NCI-H226 (cell line): ENCODE measurements around the gene B4GALNT3.
A peak's percentile ranks its signal among the peaks of the same experiment; 100 is the strongest.
"Not testable (repeated sequence)": the region's sequence is repeated elsewhere in the genome, so short reads cannot be mapped to it uniquely, and the experiment has no call there.

Experiments
- DNase-seq: peaks from one replicate; pipeline ENCODE4 v3.0.0-alpha.2; 2015

Gene B4GALNT3

DNA sequence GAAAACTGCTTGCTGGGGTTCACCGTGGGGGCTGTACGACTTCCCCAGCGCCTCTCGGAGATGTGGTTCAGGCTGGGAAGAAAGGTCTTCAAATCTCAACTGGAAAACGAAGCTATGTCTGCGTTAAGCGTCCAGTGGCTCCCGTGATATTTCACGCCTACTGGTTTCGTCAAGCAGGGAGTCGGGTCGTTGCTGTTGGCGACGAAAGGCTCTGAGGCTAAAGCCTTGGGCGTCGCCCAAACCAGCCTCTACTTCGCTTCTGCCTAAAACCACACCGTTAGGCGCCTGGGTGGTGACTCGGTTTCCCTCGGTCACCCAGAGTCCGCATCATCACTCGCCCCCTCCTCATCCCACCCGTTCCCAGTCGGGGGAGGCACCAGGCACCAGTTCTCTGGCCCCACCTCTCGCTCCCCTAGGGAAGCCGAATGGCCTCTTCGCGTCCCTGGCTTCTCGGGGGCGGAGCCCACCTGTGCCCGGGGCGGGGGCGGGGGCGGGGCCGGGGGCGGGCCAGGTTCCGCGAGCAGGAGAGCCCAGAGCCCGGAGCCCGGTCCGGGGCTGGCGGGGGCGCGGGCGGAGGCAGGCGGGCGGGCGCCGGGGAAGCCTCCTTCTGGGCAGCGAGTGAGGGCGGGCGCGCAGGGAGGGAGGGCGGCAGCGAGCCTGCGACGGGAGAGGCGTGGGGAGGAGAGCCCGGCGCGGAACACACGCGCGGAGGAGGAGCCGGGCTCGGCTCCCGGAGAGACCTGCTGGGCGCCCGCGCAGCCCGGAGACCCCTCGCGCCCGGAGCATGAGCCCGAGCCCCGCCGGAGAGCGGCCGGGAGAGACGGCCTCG, at the start of gene B4GALNT3:
Gene B4GALNT3, plus strand, starts transcription at position 510 of the 829 bp plus-strand sequence. CDS start 438 bp downstream, outside the sequence.
- DNase-seq = peak; percentile 33

DNA sequence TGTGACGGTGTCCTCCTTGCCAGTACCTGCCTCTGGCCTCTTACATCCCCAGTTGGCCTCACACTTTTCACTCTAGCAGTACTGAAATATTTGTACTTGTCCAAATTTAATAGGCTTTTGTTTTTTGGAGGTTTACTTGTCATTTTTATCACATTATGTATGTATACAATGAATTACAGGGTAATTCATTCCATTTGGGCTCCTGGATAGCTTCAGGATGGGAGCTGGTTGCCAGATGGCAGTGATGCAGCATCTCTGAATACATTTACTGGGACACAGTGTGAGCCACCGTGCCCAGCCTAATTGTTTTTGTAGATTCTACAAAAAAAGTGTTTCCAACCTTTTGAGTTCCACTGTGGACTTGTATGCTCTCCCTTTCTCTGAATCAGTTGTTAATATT, 44.9 kb upstream of the B4GALNT3 start:
- DNase-seq = no peak

DNA sequence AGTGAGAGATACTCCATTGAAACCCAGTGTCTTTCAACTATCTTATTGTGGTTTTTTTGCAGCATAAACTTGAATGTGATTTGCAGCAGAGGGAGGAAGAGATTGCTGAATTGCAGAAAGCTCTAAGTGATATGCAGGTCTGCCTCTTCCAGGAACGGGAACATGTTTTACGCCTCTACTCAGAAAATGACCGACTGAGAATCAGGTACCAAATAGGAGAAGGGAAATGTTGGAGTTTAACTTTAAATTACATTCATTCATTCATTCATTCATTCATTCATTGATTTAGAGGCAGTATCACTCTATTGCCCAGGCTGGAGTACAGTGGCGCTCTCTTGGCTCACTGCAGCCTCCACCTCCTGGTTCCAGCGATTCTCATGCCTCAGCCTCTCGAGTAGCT, 41.3 kb upstream of the B4GALNT3 start:
- DNase-seq = no peak

DNA sequence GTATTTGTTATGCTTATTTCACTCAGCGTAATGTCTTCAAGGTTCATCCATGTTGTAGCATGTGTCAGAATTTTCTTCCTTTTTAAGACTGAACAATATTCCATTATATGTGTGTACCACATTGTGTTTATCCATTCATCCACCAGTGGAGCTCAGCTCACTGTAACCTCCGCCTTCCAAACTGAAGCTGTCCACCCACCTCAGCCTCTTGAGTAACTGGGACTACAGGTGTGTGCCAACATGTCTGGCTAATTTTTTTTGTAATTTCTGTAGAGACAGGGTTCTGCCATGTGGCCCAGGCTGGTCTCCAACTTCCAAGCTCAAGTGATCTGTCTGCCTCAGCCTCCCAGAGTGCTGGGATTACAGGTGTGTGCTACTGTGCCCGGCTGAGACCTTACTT, 37.2 kb upstream of the B4GALNT3 start:
- no peak for DNase-seq

DNA sequence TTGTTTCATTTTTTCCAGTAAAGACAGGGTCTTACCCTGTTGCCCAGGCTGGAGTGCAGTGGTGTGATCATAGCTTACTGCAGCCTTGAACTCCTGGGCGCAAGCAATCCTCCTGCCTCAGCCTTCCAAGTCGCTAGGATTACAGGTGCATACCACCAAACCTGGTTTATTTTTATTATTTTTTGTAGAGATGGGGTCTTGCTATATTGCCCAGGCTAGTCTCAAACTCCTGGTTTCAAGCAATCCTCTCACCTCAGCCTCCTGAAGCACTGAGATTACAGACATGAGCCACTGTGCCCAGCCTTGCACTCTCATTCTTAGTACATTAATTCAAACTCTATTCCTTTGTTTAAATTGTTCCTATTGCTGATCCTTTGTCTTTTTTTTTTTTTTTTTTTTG, 24.0 kb upstream of the B4GALNT3 start:
- not testable (repeated sequence) for DNase-seq

DNA sequence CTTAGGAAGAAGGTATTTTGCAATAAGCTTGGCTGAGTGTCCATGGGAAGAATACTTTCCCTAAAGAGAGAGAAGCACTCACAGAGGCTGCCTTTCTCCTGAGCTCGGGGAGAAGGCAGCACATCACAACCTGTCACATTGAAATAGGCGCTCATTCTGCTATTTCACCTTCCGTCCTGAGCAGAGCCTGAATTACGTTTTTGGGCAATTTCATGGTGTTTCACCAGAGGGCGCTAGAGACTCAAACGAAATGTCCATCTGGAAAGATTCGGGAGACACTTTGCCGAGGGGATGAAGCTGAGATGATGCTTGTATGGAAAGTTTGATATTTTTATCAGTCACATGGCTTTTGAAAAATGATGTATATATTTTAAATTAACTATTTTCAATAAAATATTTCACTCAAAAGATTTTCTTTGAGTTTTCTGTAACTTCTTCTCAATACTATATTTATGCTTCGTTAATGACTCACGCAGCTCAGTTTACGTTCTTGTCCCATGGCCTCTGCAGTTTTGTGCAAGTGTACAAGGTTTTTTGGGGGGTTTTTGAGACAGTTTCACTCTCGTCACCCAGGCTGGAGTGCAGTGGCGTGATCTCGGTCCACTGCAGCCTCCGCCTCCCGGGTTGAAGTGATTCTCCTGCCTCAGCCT, 17.4 kb upstream of the B4GALNT3 start:
- DNase-seq = peak; percentile 26

DNA sequence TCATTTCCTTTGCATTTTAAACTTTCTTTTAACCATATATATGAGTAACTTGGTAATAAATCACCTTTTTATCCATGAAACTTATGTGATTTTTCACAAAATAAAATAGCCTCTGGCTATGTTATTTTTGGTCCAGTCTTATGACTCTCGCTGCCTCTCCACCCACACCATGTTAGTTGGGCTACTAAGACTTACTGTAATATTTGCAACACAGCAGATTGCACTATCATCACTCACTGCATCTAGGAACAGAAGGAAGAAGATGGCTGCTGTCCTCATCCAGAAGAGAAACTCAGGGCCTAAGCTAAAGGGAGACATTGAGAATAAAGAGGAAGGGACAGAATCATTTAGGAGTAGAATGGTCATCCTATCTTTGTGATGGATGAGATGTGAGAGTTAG, 12.6 kb upstream of the B4GALNT3 start:
- DNase-seq = no peak

DNA sequence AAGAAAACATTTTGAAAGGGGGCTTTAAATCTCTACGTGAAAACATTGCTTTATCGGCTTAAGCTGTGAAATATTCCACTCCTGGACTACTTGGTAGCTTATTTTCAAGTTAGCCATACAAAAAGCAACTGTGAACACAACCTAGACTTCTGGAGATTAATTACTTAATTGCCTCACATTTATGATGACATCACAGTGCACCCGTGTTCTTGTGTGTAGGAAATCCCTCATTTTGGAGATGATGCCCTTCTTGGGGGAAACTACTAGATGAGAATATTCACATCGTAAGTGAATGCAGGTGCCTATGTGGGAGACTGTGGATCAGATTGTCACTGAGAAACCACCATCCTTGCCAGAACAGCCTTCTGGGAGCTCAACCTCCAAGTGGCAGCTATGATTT, 10.5 kb upstream of the B4GALNT3 start:
- no peak for DNase-seq

DNA sequence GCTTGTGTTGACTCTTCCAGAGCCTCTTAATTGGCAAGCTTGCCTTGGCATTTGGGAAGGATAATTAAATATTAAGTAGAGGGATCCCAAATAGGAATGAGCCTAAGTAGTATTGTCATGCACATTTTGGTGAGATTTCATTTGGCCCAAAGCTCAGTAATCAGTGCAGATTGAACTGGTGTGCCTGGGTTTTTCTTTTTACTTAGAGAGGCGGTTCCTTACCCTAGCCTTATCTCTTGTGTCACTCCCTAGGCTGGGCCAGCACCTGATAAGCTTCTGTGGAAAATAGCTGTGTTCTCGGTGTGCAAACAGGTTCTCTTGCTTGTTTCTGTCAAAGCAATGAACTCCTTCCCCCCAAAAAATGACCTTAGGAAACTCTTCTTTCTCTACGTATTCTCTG, 9.3 kb upstream of the B4GALNT3 start:
- DNase-seq = no peak

DNA sequence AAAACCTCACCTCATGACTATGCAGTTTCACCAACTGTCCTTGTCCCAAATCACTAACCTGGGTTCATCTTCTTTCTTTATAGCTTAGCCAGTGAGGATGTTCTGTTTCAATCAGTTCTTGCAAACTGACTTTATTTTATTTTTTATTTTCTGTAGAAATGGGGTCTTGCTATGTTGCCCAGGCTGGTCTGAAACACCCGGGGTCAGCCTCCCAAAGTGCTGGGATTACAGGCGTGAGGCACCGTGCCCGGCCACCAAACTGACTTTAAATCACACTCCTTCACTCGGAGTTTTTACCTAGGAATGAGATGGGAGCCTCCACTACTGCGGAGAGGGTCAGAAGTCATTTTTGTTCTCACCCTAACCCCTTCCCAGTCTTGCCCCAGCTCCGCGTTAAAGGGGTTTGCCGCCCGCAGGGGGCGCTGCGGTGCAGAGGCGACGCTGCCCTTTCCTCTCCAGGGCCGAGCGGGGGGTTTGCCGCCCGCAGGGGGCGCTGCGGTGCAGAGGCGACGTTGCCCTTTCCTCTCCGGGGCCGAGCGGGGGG, 7.0 kb upstream of the B4GALNT3 start:
- DNase-seq = no peak

DNA sequence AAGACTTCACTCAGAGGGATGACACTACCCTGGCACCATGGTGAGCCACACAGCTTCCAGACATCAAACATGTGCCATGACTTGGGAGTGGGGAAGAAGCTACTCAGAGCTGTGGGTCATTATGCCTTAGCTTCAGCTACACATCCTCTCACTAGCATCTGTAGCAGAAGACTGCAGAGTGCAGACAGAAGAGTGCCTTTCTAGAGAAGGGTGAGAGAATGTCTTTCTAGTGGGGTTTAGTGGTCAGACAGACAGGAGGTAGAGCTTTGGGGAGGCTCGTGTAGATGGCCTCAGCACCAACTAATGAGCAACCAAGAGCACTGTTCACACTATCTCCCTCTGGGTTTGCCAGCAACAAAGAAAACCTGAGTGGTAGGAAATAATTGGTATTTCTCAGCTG, 4.9 kb upstream of the B4GALNT3 start:
- DNase-seq = no peak

DNA sequence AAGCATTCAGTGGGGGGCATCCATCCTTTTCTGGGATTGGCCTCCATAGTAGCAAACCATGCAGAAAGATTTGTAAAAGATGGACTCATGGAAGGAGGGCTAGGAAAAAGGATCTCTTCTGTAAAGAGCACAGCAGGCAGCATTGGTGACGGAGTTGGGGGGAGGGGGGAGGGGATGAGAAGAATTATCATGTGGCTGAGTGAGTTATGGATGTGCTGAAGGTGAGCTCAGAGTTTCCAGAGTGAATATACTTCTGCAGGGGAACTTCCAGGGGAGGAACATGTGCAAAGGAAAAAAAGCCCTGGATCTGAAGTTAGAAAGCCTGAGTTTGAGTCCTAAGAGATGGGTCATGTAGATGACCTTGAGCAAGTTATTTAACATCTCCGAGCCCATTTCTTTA, 3.9 kb upstream of the B4GALNT3 start:
- DNase-seq = no peak

DNA sequence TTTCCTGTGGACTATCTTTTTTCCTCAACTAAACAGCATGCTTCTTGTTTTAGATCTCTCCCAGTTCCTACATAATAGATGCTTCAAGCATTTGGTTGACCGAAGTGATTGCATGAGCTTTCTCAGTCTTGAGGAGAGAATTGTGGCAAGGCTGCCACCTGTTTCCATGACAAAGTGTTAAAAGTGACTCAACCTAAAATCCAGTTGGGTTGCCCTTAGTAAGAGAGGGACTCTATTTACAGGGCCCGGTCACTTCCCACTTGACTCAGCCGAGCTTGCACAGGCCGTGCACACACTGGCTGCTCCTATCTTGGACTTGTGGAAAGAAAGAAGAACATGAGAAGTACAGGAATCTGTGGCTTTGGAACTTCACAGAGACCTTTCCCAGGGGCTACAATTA, 2.1 kb upstream of the B4GALNT3 start:
- DNase-seq = no peak

DNA sequence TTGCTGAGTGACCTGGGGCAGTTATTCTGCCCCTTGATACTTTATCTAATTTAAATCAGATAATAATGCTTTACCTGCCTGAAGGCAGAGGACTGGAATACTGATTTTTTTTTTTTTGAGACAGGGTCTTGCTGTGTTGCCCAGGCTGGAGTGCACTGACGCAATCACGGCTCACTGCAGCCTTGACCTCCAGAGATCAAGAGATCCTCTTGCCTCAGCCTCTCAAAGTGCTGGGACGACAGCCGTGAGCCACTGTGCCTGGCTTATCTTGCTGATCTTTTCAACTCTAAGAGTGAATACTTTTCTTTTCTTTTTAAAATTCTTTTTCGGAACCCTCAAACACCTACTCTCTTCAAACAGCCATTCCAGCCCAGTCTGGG, 699 bp upstream of the B4GALNT3 start:
- no peak for DNase-seq

DNA sequence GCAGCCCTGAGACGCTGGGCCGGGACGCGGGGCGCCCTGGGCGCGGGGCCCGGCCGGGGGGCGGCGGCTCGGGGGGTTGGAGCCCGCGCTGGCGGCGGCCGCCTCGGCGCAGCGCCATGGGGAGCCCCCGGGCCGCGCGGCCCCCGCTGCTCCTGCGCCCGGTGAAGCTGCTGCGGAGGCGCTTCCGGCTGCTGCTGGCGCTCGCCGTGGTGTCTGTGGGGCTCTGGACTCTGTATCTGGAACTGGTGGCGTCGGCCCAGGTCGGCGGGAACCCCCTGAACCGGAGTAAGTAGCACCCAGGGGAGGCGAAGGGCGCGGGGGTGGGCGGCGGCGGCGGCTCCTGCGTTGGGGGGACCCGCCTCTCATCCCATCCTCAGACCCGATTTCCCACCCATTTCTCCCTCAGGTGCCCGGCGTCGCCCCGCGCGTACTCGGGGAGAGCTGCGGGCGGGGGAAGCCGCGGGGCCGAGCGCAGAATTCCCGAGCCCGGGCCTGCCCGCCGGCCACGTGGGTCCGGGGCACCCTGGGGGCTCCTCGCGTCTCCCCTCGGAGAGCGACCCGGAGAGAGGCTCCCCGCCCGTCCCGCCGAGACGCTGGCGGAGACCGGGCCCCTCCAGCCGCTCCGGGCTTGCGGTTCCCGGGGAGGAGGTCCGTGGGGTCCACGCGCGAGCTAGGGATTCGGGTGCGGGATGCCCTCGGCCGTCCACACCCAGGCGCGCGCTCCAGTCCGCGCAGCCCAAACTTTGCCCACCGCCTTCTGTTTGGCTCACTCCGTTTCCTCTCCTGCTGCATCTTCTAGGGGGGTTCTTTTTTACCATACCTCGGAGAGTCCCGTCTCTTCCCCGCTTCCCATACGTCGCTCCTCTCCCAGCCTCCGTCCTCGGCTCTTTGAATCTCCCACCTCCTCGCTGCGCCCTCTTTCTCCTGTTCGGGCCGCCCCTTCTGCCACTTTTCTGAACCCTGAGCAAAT, 807 bp downstream of the B4GALNT3 start:
- DNase-seq = no peak

DNA sequence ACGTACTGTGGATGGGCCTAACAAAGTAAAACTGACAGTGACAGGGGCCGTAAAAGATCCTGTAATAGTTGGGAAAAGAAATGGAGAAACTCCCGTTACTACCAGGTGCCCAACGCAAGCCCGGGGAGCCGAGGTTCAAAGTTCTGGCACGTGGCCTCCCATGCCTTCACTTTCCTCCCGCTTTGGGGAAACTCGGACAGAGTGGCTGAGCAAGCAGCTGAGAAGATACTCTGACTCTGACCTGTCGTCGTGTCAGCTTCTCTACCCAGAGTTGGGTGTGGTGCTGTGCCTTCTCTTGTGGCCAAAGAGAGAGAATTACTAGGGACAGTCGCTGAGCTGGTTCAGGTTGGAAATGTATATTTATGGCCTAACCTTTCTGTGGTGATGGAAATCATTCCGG, 1.7 kb downstream of the B4GALNT3 start:
- DNase-seq = no peak

DNA sequence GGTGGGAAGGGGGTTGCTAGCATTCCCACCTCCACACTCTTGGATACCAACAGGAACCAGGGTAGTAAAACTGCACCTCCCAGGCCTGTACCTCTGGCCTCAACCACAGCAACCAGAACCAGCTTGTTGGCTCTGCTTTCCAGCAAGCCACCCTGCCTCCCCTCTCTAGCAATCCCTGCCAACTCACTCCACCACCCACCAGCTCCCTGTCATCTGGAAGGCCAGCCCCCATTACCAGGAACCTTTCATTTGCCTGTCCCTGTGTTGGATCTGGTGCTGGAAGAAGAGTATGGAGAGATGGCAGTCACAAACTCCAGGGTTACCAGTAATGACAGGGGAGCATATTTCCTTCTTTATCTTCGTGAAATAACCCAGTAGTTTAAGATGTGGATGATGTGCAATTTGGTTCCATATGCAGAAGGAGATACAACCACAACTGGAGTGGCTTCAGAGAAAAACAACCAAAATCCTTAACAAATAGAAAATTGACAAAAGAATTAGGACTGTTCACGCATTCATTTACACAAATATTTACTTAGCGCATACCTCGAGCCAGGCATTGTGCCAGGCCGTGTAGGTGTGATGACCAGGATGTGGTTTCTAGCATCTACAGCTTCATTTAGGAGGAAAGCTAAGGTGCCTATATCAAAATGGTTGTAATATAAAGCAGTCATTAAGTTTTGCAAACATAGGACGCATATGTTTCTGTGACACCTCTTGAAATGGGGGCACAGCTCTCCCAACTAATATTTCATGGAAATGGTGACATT, 3.4 kb downstream of the B4GALNT3 start:
- DNase-seq = no peak

DNA sequence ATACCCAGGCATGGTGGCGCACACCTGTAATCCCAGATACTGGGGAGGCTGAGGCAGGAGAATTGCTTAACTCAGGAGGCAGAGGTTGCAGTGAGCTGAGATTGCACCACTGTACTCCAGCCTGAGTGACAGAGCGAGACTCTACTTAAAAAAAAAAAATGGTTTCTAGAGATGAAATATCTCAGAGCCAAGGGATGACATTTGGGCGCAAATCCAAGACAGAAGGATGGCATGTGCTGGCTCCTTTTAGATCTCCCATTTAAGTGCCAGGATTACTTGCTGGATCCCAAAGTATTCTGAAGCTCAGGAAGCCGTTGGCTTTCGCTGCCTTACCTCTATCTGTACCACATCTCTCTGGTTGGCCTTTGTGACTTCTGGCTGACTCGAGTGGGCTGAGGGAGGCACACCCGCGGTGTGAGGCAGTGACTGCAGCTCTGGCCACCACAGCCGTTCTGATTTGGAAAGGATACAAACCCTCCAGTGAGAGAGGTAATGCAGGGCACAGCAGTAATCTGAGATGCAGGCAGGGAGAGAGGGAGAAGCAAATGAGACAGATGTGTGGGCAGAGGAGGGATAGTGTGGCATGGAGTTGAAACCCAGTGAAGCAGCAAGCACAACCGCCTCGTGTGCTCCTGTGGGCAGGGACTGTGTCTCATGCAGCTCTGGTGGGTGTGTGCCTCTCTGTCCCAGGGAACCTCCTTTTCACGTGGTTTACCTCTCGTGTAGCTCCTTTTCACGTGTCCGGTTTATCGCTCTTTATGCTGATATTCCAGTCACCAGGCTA, 4.9 kb downstream of the B4GALNT3 start:
- DNase-seq = no peak

DNA sequence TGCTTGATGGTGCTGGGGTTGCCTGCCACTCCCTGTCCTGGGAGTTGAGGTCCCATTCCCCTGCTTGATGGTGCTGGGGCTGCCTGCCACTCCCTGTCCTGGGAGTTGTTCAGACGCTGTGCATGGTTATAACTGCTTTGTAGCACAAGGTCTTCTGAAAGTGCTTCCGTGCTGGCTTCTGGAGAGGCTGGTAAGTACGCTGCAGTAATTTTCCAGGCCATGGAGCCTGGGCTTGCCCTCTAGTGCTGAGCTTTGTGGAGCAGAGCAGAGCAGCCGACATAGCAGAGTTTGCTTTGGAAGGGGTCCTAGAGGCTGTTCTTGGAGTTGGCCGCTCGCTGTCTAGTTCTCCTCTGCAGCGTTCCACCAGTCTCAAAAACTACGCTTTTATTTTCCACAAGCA, 6.3 kb downstream of the B4GALNT3 start:
- DNase-seq = no peak

DNA sequence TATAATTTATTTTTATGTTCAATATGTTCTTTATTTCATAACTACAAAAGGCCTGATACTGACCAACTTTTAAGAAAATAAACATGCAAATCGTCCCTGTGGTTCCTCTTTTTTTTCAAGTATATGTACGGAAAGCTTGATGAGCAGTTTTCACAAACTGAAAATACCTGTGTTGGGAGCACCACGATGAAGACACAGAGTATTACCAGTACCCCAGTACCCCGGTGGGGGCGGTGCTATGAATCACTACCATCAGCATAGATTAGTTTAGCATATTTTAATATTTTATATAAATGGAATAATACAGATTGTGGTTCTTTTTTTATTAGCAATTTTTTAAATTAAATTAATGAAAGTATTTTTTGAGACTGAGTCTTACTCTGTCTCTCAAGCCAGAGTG, 7.0 kb downstream of the B4GALNT3 start:
- no peak for DNase-seq

DNA sequence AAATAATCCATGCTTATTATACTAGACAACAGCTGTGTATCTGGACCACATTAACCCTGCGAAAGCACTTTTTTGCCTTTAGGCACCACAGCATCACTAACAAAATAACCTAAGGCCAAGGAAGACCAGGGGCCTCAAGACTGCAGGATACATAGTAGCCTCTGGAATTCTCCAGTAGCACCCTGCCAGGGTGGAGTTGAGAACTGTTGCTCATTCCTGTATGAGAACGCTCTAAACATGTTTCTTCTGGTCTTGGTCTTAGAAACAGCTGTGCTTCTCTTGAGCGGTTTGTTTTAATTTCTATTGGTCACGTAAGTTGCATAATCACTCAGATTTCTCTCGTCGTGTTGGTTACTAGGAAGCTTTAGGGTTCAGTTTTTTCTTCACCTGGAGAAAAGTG, 7.9 kb downstream of the B4GALNT3 start:
- DNase-seq = no peak
